Heart left ventricle (tissue), 16 donors: ENCODE data around the gene GGCT. TPM values are rescaled to one million over a fixed set of nuclear protein-coding genes. Genes with fewer than 3 reads are reported as not detected.

ENCODE experiments used
- ATAC-seq, 4 donors: fragments of 200-7000 bp; cut with Tn5 transposase; one replicate each; pipeline ENCODE4 v1.9.1; 2020 to 2022; ENCODE audit warnings: moderate library complexity in 4 of 4, mild to moderate bottlenecking in 3 of 4, moderate number of reproducible peaks in 1 of 4
- DNase-seq, 5 donors: peaks; one replicate each; pipeline ENCODE4 v3.0.0-alpha.2; 2020
- H3K27ac ChIP-seq, 12 donors: fragments of 200-600 bp; sonication (generic) in 4 of 12; one replicate each; pipeline versions ENCODE4 v1.5.0 to v1.8.0; 2016 to 2022; ENCODE audit warnings: mild to moderate bottlenecking in 2 of 12
- H3K27me3 ChIP-seq, 9 donors: fragments of 200-600 bp; sonication (generic) in 2 of 9; one replicate each; pipeline versions ENCODE4 v1.5.1 to v1.8.0; 2016 to 2022; ENCODE audit warnings: mild to moderate bottlenecking in 3 of 9
- H3K36me3 ChIP-seq, 9 donors: fragments of 200-600 bp; sonication (generic) in 2 of 9; one replicate each; pipeline versions ENCODE4 v1.5.0 to v1.8.0; 2018 to 2022; ENCODE audit warnings: mild to moderate bottlenecking in 2 of 9
- H3K4me1 ChIP-seq, 12 donors: fragments of 200-600 bp; sonication (generic) in 4 of 12; one replicate each; pipeline versions ENCODE4 v1.5.0 to v1.8.0; 2016 to 2022; ENCODE audit warnings: mild to moderate bottlenecking in 3 of 12
- H3K4me3 ChIP-seq, 12 donors: fragments of 200-600 bp; sonication (generic) in 4 of 12; one replicate each; pipeline versions ENCODE4 v1.5.0 to v1.8.0; 2017 to 2022; ENCODE audit warnings: mild to moderate bottlenecking in 9 of 12, moderate library complexity in 4 of 12
- H3K9me3 ChIP-seq, 12 donors: fragments of 200-600 bp; sonication (generic) in 4 of 12; one replicate each; pipeline versions ENCODE4 v1.5.0 to v1.8.0; 2016 to 2022; ENCODE audit warnings: mild to moderate bottlenecking in 1 of 12
- POLR2A ChIP-seq, 2 donors: fragments of 450-650 bp; IDR thresholded peaks; one replicate each; pipeline ENCODE4 v1.6.1; 2017; ENCODE audit warnings: antibody characterized with exemption in 2 of 2, mild to moderate bottlenecking in 2 of 2, moderate library complexity in 2 of 2
- WGBS, 4 donors: extraction: QIAGEN DNeasy Blood & Tissue Kit in 2 of 4; methylation state at CpG; one replicate each; pipeline versions ENCODE4 v1.1.5 to v1.1.7; 2013 to 2018; 5-methylcytosine and 5-hydroxymethylcytosine counted together
- intact Hi-C, 10 donors: fragments of 100-400 bp; cut with DNase I; formaldehyde crosslinking; loops; one replicate each; pipeline versions ENCODE4 v1.11.1 to v1.14.2; 2022
- polyA plus RNA-seq, 2 donors: library from polyadenylated mRNA; stranded (reverse); fragments of 200-250 nt; gene quantifications; one replicate each; pipeline ENCODE4 v1.2.3, GENCODE V29; 2013
- total RNA-seq, 9 donors: library from RNA; depleted of rRNA in 2 of 9; stranded (reverse); fragments of >200 nt in 2 of 9; fragmentation: NEBNext Ultra II Directional in 3 of 9; extraction: Animal tissue kit (Norgen Biotek cat#: 25700) in 3 of 9; gene quantifications; one replicate each; pipeline versions ENCODE4 v1.1.0 to v1.2.4, GENCODE V29; 2016 to 2023
- TF ChIP-seq, protein P1 (sequence below), 12 donors: fragments of 200-600 bp; sonication (generic) in 4 of 12; IDR thresholded peaks; one replicate each; pipeline versions ENCODE4 v1.5.0 to v1.8.0; 2018 to 2022; ENCODE audit warnings: antibody characterized with exemption in 12 of 12, mild to moderate bottlenecking in 5 of 12
- donor health status: ischemic (EF 13 %, LVEDD 7.1; RV severe dilation, severe dysfunction).
- donor health status: healthy with polysubstance abuse.
- donor health status: DM: no; HTN: yes; CAD: no.
- donor health status: DM: no; HTN: no; CAD: no.
- donor health status: ischemic (EF 25% LVEDD 6.9; RV normal size, moderate dysfunction).
- donor health status: ischemic (EF 25% LVEDD 5.7; RV mildly dilated, moderate dysfunction).
- donor health status: healthy.
- donor health status: DM: yes; HTN: yes; CAD: no.
- donor health status: ischemic (EF 35%, LVEDD 5.7; RV mildly dilated, moderate dysfunction).
- donor health status: nonischemic (EF 11% LVEDD 7.7; RV severe dilation, severe dysfunction).
- donor health status: DM: yes; HTN: yes; CAD: no.
- donor health status: PGD.
- donor health status: ischemic (EF 29% LVEDD 5.4; RV normal size, mild dysfunction).
- donor health status: nonischemic (EF 23%, LVEDD 6.1; RV moderate dilation, normal function).

Gene GGCT
- total and polyA plus RNA-seq, 11 donors: 14.1 to 54.3 (median 18.7) TPM

DNA sequence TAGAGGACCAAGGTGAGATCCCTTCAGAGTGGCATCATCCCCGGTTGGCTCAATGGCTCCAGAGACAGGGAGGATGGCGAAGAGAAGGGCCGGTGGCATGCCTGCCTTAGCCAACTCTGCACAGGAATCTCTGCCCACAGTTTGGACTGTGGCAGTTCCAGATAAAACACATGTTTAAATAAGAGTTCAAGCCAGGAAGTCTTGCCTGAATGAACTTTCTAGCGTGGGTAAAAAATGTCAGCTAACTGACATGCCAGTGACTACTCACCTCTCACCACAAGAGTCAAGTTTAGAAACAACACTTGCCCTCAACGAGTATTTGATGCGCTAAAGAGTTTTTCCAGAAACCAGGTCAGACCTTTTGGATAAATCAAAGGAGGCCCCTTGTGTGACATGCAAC, 29.0 kb downstream of the GGCT start:
- Histone ChIP-seq H3K4me3 (no peak overlapping the region), H3K4me1 (peaks cover 13 to 84% (median 78%) of the 10 kb centered on the region in 12 donors), H3K9me3 (no peaks in the 10 kb centered on the region), H3K27ac (peak overlapping the region in 9 of 12 donors; percentile 11 to 98 (median 42)), H3K27me3 (no peaks in the 10 kb centered on the region), H3K36me3 (peaks cover 0 to 6% (median 0%) of the 10 kb centered on the region in 9 donors)
- ATAC-seq (no peak), DNase-seq (no peak)
- TF ChIP-seq, protein P1, sequence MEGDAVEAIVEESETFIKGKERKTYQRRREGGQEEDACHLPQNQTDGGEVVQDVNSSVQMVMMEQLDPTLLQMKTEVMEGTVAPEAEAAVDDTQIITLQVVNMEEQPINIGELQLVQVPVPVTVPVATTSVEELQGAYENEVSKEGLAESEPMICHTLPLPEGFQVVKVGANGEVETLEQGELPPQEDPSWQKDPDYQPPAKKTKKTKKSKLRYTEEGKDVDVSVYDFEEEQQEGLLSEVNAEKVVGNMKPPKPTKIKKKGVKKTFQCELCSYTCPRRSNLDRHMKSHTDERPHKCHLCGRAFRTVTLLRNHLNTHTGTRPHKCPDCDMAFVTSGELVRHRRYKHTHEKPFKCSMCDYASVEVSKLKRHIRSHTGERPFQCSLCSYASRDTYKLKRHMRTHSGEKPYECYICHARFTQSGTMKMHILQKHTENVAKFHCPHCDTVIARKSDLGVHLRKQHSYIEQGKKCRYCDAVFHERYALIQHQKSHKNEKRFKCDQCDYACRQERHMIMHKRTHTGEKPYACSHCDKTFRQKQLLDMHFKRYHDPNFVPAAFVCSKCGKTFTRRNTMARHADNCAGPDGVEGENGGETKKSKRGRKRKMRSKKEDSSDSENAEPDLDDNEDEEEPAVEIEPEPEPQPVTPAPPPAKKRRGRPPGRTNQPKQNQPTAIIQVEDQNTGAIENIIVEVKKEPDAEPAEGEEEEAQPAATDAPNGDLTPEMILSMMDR (IDR thresholded peaks at IDR 0.05): no peak
- no peak for TF ChIP-seq POLR2A (IDR thresholded peaks at IDR 0.05)
- intact Hi-C loops: loop anchor here in 2 of 10 donors (5.0 to 10.0 kb wide), 4 partner anchors 43 to 343 kb away; partner anchors contain the start of genes MTURN (in 1 of the 2) and ZNRF2 (in 1 of the 2)
- 29 to 50% (median 36%) methylated on average over 6 of the region's 6 CpGs for whole genome bisulfite sequencing, 4 donors

DNA sequence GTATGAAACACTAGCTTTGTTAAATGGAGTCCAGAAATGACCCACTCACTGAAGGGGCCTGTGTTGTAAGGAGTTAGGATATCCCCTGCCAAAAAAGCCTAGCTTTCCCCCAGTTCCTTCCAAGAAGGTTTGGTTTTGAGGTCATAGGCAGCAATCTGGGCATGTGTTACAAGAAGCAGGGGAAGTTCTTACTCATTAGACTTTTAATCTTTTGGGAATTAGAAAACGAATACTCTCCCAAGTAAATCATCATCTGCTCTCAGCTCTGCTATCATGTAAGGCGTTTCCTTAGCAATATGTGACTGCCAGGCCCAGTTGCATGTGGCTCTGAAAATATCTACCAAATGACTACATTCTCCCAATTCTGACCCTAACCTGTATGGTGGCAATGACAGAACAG, 29.7 kb downstream of the GGCT start:
- peak in 3 of 4 donors; percentile 2 to 15 (median 4) for ATAC-seq
- intact Hi-C loops: loop anchor here in 2 of 10 donors (5.0 to 10.0 kb wide), 5 partner anchors 43 to 343 kb away; partner anchors contain the start of genes ZNRF2 (in 2 of the 2) and MTURN (in 1 of the 2)
- WGBS, 4 donors: 42 to 64% (median 44%) methylated on average over 2 of the region's 2 CpGs
- TF ChIP-seq, protein P1 (IDR thresholded peaks at IDR 0.05): no peak
- no peak for TF ChIP-seq POLR2A (IDR thresholded peaks at IDR 0.05)
- peaks cover 20 to 91% (median 84%) of the 10 kb centered on the region in 12 donors for H3K4me1 ChIP-seq
- H3K27me3 ChIP-seq: no peaks in the 10 kb centered on the region
- no peak for DNase-seq
- H3K27ac ChIP-seq: peak overlapping the region in 10 of 12 donors; percentile 13 to 98 (median 46)
- H3K36me3 ChIP-seq: peaks cover 0 to 6% (median 0%) of the 10 kb centered on the region in 9 donors
- H3K9me3 ChIP-seq: no peaks in the 10 kb centered on the region
- no peak overlapping the region for H3K4me3 ChIP-seq

DNA sequence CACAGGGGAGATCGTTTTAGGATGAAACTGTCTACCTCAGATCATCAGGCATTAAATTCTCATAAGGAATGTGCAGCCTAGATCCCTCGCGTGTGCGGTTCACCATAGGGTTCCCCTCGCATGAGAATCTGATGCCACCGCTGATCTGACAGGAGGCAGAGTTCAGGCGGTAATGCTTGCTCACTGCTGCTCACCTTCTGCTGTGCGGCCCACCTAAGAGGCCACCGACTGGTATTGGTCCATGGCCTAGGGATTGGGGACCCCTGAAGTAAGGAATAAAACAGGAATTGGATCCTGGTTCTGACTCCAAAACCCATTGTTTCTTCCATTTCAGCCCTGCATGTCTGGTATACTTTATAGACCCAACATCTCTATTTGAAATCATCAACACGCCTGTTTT, 30.1 kb downstream of the GGCT start:
- TF ChIP-seq, protein P1 (IDR thresholded peaks at IDR 0.05): no peak
- TF ChIP-seq POLR2A (IDR thresholded peaks at IDR 0.05): no peak
- 88 to 95% (median 94%) methylated on average over 8 to 10 of the region's 10 CpGs for WGBS, 4 donors
- Histone ChIP-seq H3K27ac (peak overlapping the region in 10 of 12 donors; percentile 4 to 98 (median 44)), H3K4me3 (no peak overlapping the region), H3K4me1 (peaks cover 22 to 94% (median 87%) of the 10 kb centered on the region in 12 donors), H3K36me3 (peaks cover 0 to 6% (median 0%) of the 10 kb centered on the region in 9 donors), H3K27me3 (no peaks in the 10 kb centered on the region), H3K9me3 (no peaks in the 10 kb centered on the region)
- ATAC-seq (no peak), DNase-seq (no peak)
- intact Hi-C loops: loop anchor here in 2 of 10 donors (5.0 to 10.0 kb wide), 2 partner anchors 190 to 192 kb away; partner anchors contain the start of gene ZNRF2 (in 2 of the 2)

DNA sequence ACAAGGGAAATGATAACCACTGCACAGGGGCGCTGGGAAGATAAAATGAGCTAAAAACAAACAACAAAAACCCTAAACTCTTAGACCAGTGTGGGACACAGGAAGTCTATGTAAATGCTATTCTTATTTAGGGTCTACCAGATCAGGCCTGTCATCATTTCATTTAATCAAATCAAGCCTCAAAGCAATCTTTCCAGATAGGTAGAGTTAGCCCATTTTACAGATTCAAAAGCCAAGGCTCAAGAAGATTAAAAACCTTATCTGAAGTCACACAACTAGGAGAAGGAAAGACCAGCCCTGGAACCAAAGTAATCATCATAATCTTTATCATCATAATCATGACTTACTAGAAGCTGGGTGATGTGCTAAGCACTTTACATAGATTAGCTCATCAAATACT, 30.7 kb downstream of the GGCT start:
- intact Hi-C loops: loop anchor here in 2 of 10 donors (5.0 to 10.0 kb wide), 2 partner anchors 189 to 192 kb away; partner anchors contain the start of gene ZNRF2 (in 2 of the 2)
- WGBS, 4 donors: 78 to 97% (median 88%) methylated on average over 1 of the region's 1 CpG
- Histone ChIP-seq H3K9me3 (no peaks in the 10 kb centered on the region), H3K27me3 (no peaks in the 10 kb centered on the region), H3K4me1 (peaks cover 22 to 94% (median 88%) of the 10 kb centered on the region in 12 donors), H3K4me3 (no peak overlapping the region), H3K27ac (peak overlapping the region in 9 of 12 donors; percentile 4 to 98 (median 45)), H3K36me3 (peaks cover 0 to 6% (median 0%) of the 10 kb centered on the region in 9 donors)
- no peak for ATAC-seq
- DNase-seq: no peak
- no peak for TF ChIP-seq POLR2A (IDR thresholded peaks at IDR 0.05)
- TF ChIP-seq, protein P1 (IDR thresholded peaks at IDR 0.05): no peak
